Kidney tubule cell (primary cell): Measurements from ENCODE around the gene PYGO1.
A peak's percentile ranks its signal among the peaks of the same experiment; 100 is the strongest.
"Not testable (repeated sequence)": the region's sequence is repeated elsewhere in the genome, so short reads cannot be mapped to it uniquely, and the experiment has no call there.

Source experiments
- DNase-seq: peaks from one replicate; pipeline ENCODE4 v3.0.0-alpha.2; 2018; ENCODE audit warnings: low spot score

PYGO1 gene

GRCh38 chr15:55505407-55505806 is 82.7 kb downstream of the PYGO1 start:
- not testable (repeated sequence) for DNase-seq

- DNase-seq: no peak
Measured at GRCh38 chr15:55499151-55499550, 89.0 kb downstream of the PYGO1 start.

GRCh38 chr15:55498109-55498938 is 89.8 kb downstream of the PYGO1 start:
- peak; percentile 94 for DNase-seq

GRCh38 chr15:55496716-55497115 is 91.4 kb downstream of the PYGO1 start:
- DNase-seq: no peak

GRCh38 chr15:55494931-55495330 is 93.2 kb downstream of the PYGO1 start:
- DNase-seq: no peak

- peak; percentile 89 for DNase-seq
Measured at GRCh38 chr15:55488952-55489600, 99.1 kb downstream of the PYGO1 start.
